IPS DF 4.7 (cell line): ENCODE data around the gene GYPA.
"Not testable (repeated sequence)": the region's sequence is repeated elsewhere in the genome, so short reads cannot be mapped to it uniquely, and the experiment has no call there.

Experiments
- DNase-seq: peaks from one replicate; pipeline ENCODE4 v3.0.0-alpha.2; 2013; ENCODE audit warnings: low spot score; ENCODE audit errors: extremely low read depth

GYPA gene

DNA sequence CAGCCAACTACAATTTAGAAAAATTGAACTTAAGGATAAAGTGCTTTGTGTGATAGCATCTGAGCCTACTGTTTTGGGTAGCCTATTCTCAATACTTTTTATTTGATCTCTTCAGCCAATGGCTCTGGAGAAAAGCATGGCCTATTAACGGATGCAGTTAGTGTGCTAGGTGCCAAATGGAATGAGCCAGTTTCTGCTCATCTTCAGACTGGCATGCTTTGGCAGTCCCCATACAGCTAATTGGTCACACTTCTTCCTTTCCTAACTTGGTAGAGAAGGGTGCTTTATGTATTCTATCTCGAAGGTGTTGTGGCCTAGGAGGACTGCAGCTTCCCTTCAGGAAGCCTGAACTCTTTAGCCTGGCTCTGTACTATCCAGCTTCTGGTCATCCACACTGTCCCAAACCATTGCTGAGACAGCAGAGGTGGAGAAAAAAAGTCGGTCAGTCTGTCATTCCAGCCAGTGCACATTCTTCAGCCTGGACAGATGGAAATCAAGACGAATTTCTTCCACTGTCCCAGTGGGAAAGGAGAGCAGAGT, 11.1 kb downstream of the GYPA start:
- not testable (repeated sequence) for DNase-seq

DNA sequence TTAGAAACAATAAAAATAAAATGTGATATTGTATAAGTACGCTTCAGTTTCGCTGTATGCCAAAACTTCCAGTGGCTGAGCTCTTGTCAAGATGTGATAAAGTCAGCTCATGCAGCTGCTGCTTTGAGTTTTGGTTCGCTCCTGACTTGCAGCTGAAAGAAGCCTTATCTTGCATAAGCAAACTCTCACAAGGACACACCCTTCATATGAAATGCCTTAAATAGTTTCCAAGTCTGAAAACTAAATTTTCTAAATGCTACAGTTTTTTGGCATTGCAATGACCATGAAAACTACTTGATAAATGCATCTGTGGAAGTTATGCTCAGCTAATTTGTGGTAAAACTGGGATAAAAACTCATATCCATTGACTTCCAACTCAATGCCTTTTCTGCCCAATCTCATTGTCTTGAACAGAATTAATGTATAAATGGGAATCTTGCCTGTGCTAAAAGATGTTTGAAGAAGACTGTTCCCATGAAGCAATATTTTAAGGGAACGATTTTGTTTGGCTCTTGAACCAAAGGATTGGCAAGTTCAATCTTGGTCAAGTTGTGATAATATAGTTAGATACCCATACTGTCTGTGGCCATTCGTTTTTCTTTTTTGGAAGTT, 11.7 kb downstream of the GYPA start:
- not testable (repeated sequence) for DNase-seq

DNA sequence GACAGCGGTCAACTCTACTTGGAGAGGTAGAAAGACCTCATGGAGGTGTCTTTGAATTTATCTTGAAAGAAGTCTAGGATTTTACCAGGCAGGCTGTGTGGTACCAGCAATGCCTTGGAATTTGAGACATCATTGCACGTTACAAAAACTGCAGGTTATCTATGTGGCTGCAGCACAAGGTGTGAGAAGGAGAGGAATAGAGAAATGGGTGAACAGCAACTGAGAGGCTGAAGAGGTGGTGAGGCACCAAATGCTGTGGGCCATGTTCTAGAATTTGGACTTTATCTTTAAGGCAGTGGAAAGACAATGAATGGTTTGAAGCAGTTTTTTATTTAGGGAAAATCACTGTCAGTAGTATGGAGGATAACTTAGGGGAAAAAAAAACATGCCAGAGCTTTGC, 15.4 kb downstream of the GYPA start:
- DNase-seq: not testable (repeated sequence)

DNA sequence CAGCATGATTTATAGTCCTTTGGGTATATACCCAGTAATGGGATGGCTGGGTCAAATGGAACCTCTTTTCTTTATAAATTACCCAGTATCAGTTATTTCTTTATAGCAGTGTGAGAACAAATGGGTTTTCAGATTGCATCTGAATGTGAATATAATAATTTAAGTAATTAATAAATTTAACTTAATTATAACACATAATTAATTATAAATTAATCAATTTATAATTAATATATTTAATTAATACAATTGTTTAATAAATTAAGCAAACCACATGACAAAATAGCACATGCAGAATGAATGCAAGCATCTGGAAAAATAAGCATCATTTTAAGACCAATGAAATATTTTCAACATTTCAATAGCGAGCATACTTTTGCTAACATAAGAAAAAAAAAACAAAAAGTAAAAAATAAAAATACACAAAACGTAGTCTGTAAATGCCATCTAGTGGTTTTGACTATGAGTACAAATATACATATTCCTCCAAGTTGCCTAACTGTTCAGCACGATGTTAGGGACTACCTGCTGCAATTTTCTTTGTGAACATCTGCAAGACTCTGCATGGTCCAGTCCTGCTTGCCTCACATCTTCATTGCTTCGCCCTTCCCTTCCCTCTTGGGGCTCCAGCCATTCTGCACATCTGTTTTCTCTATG, 16.4 kb downstream of the GYPA start:
- DNase-seq: not testable (repeated sequence)

DNA sequence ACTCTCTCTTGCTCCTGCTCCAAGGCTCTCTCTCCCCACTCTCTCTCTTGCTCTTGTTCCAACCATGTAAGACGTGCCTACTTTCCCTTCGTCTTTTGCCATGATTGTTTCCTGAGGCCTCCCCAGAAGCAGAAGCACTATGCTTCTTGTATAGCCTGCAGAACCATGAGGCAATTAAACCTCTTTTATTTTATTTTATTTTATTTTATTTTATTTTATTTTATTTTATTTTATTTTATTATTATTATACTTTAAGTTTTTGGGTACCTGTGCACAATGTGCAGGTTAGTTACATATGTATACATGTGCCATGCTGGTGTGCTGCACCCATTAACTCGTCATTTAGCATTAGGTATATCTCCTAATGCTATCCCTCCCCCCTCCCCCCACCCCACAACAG, 17.2 kb downstream of the GYPA start:
- not testable (repeated sequence) for DNase-seq

DNA sequence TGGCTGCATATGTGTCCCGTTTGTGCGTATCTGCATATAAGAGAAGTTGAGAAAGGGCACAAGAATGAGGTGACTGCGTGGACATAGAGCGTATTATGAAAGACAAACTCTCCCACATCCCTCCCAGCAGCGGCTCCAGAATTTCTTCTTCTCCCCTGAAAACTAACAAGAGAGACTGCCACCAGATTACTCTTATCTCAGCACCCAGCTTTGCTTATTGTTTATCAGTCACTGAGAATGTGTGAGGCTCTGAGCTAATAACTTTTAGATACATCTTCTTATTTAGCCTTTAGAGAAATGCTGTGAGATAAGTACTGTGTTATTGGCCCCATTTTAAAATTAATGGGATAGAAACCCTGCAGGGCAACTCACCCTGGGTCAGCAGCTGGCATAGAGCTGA, 20.8 kb downstream of the GYPA start:
- not testable (repeated sequence) for DNase-seq

DNA sequence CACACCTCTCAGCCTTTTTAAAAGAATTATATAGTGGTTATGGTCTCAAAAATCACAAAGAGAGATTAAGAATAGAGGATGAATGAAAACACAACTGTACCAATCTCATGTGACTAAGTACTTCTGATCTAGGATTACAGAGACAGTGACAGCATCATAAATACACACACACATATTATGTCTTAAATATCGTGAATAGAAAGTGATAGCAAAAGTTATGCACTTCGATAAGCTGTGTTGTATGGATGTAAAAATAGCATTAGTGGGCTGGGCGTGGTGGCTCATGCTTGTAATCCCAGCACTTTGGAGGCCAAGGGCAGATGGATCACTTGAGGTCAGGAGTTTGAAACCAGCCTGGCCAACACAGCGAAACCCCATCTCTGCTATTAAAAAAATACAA, 25.0 kb downstream of the GYPA start:
- no peak for DNase-seq

DNA sequence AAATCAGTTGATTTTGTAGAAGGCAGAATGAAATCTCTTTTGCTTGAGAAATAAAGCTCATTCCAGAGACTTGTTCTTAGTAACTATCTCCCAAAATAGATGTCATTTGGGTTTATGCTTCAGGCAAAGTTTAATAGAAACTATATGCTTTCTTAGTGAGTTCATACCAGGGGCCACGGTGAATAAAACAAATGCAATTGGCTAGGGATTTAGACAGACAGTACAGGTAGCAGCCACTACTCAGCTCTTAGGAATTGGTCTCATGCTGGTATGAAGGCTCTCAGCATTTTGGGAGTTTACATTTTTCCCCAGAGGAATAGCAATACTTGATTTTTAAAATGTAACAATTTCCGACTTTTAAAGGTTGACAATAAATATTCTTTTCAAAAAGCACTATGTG, 27.0 kb downstream of the GYPA start:
- no peak for DNase-seq

DNA sequence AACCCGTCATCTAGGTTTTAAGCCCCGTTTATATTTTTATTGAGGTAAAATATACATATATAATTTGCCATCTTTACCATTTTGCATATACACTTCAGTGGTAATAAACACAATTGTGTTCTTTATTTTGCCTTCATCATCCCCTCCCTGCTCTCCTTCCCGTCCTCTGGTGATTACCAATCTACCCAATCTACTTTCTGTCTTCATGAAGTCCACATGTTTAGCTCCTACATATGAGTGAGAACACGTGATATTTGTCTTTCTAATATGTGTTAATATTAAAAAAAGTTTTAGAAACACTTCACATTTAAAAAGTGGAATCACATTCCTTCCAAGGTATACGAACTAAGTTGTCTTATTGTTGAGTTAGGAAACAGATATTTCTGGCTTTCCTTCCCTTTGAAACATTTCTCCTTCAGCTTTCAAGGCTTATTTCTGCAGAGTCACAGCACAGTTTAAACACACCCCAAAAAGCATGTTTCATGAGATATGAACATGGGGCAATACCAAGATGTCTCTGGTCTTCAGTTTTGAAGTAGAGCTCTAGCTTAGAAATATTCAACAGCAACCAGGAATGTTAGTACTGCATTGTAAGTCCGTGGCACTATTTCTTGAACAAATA, 35.9 kb downstream of the GYPA start:
- DNase-seq: no peak

DNA sequence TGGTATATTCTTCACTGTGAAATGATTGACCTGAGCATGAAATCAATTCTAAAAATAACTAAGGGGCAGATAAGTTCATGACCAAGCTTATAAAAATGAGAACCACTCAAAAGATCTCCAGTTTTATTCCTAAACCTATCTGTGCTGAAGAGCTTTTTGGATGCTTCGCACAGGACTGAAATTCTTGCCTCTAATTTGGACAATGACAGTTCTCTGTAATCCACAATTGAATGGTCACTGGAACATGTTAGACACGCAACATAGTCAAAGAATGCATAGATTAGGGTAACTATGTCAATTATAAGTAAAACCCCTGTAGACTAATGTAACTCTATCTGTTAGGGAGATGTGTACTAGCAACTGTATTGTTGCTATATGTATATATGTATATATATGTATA, 42.7 kb downstream of the GYPA start:
- not testable (repeated sequence) for DNase-seq

DNA sequence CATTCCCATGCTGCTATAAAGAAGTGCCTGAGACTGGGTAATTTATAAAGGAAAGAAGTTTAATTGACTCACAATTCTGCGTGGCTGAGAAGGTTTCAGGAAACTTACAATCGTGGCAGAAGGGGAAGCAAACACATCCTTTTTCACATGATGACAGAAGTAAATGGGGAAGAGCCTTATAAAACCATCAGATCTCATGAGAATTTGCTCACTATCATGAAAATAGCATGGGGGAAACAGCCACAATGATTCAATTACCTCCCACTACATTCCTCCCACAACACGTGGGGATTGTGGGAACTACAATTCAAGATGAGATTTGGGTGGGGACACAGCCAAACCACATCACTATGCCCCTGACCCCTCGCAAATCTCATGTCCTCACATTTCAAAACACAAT, 46.5 kb downstream of the GYPA start:
- DNase-seq: not testable (repeated sequence)

DNA sequence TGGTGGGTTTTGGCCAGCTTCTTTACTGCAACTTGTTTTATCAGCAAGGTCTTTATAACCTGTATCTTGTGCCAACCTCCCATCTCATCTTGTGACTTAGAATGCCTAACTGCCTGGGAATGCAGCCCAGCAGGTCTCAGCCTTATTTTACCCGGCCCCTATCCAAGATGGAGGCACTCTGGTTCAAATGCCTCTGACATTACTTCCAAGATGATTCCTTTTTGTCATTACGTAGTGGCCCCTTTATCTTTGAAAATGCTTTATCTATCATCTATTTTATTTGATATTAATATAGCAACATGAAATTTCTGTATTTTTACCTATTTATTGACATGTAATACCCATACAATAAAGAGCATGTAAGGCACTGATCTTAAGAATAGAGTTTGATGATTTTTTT, 49.3 kb downstream of the GYPA start:
- DNase-seq: not testable (repeated sequence)

DNA sequence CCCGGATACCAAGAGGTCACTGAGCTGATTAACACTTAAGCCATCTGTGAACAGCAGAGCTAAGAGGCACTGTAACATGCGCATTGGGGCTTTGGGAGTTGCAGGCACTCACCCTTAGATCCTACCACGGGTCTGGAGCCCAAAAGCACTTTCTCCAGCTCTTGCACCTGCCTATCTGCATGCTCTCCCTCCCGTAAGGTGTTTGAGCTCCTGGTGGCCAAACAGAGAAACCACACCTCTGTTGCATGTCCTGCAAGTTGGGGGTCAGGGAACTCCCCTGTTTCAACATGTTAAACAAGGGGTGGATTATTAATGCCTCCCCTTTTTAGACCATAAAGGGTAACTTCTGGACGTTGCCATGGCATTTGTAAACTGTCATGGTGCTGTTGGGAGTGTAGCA, 49.8 kb downstream of the GYPA start:
- DNase-seq: no peak

DNA sequence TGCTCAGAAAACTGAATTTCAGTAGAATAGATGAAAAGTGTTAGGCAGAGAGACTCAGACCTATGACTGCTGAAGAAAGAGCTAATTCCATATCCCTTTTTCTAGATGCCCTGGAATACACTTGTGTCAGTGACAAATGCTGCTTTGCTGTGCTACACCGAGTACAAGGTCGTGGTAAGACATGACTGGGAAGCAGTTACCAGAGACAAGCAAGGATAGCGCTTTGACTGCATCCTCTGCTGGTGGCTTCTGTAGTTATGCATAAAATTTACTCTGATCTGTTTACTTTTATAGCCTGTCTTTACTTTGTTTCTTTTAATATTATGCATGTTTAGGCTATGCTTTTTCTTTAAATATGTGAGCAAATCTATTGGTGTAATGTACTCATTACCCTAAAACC, 58.5 kb downstream of the GYPA start:
- DNase-seq: not testable (repeated sequence)

DNA sequence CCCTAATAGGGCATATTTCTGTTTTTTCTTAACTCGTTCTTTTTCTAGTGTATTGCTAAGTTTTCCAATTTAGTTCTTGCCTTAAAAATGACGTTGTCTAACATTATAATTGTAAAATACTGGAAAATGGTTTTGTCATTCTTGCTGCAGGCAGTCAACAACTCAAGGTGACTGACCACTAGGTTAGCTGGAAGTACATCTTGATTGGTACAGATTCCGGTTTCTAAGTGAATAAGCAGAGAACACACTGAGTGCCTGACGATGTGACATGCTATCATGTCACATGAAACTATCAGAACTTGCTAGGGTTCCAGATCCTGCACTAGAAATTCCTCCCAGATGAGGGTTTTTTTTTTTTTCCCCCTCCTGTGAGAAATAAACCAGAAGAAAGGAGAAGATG, 60.4 kb downstream of the GYPA start:
- DNase-seq: not testable (repeated sequence)

DNA sequence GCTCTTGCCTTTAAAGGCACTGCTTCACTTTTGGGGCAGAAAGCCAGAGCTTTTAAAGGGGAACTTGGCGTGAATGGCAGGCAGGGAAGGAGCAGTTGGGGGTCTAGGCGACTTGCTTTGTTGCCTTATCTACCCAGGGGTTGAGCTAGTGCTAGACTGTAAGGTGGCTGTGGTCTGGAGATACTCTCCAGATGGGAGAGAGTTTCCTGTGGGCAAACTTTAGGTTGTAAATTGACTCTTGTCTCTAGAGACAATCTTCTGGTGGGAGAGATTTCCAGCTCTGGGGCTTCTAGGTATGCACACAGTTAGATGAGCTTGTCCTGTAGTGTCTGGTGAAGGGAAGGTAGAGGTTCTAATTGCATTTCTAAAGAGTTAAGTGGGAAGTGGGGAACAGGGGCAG, 61.8 kb downstream of the GYPA start:
- not testable (repeated sequence) for DNase-seq

DNA sequence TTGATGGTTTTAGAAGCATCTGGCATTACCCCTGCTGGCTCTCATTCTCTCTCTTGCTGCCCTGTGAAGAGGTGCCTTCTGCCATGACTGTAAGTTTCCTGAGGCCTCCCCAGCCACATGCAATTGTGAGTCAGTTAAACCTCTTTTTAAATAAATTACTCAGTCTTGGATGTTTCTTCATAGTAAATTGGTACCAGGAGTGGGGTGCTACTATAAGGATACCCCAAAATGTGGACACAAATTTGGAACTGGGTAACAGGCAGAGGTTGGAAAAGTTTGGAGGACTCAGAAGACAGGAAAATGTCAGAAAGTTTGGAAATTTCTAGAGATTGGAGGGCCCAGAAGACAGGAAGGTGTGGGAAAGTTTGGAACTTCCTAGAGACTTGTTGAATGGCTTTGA, 79.0 kb downstream of the GYPA start:
- not testable (repeated sequence) for DNase-seq

DNA sequence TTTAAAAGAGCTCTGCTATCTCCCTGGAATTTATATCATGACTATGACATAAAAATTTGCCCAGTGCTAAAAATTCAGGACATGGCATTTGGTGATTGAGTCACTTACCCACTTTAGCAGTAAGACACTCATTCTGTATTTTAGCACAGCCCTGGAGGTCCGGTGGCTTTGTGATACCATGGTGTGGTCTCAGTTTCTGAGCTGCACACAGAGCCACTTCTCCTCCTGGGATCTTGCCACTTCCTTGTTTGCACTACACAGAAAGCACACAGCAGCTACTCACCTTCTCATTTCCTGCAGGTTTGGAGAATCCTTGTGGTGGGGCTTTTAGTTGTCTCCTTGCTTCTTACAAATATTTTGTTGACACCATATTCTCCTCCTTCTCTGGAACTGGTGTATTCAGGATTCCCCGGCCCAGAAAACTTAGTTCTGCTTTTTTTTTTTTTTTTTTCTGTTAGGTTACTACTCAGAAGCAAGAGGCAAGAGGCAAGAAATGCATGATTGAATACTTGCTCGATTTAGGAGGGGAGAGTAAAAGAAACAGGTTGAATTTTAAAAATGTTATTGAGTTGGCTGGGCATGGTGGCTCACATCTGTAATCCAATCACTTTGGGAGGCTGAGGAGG, 80.2 kb downstream of the GYPA start:
- DNase-seq: not testable (repeated sequence)
